Neuronal stem cell (in vitro differentiated cells): ENCODE measurements around the gene TSPAN7.

Experiments used
- DNase-seq: peaks from one replicate; pipeline ENCODE4 v3.0.0-alpha.2; 2013; ENCODE audit warnings: low spot score
- H2AFZ ChIP-seq: one replicate; pipeline ENCODE4 v1.6.1; 2013; ENCODE audit warnings: mild to moderate bottlenecking, low read length, inconsistent platforms
- H2AK5ac ChIP-seq: 2 replicates; pipeline ENCODE4 v1.6.1; 2013; ENCODE audit warnings: low read depth, mild to moderate bottlenecking, inconsistent platforms, low read length, moderate library complexity, mixed read lengths
- H2BK120ac ChIP-seq: 2 replicates; pipeline ENCODE4 v1.6.1; 2013; ENCODE audit warnings: low read depth, mild to moderate bottlenecking, inconsistent platforms, low read length, moderate library complexity, mixed read lengths
- H2BK12ac ChIP-seq: one replicate; pipeline ENCODE4 v1.6.1; 2013; ENCODE audit warnings: low read length, inconsistent platforms
- H2BK15ac ChIP-seq: 2 replicates; pipeline ENCODE4 v1.6.1; 2013; ENCODE audit warnings: mild to moderate bottlenecking, low read length, inconsistent platforms, mixed read lengths
- H2BK5ac ChIP-seq: one replicate; pipeline ENCODE4 v1.6.1; 2013; ENCODE audit warnings: inconsistent platforms, mild to moderate bottlenecking, low read length, moderate library complexity
- H3K14ac ChIP-seq: one replicate; pipeline ENCODE4 v1.6.1; 2013; ENCODE audit warnings: low read length, inconsistent platforms
- H3K18ac ChIP-seq: 2 replicates; pipeline ENCODE4 v1.6.1; 2013; ENCODE audit warnings: low read length, inconsistent platforms
- H3K23ac ChIP-seq: 2 replicates; pipeline ENCODE4 v1.6.1; 2013; ENCODE audit warnings: low read depth, mild to moderate bottlenecking, mixed read lengths, low read length, inconsistent platforms; ENCODE audit not compliant: poor library complexity
- H3K27ac ChIP-seq: replicated peaks from 3 replicates; pipeline ENCODE4 v1.5.1; 2013; ENCODE audit warnings: low read length, inconsistent platforms
- H3K27me3 ChIP-seq, 3 experiments: 2 replicates each; pipeline ENCODE4 v1.6.1; 2013; ENCODE audit warnings: low read length in 3 of 3, mild to moderate bottlenecking in 2 of 3, inconsistent platforms in 1 of 3, low read depth in 1 of 3, mixed read lengths in 1 of 3, moderate library complexity in 1 of 3; ENCODE audit not compliant: control insufficient read depth in 3 of 3, insufficient read depth in 3 of 3
- H3K36me3 ChIP-seq, 2 donors: replicated peaks in 1 of 2; 2 replicates each; pipeline ENCODE4 v1.6.1; 2013; ENCODE audit warnings: low read length in 2 of 2; ENCODE audit not compliant: control insufficient read depth in 2 of 2, insufficient read depth in 2 of 2
- H3K4ac ChIP-seq: 2 replicates; pipeline ENCODE4 v1.6.1; 2013; ENCODE audit warnings: inconsistent platforms, mild to moderate bottlenecking, low read length, moderate library complexity
- H3K4me1 ChIP-seq, 2 donors: 1 replicate in 1 of 2; 2 replicates in 1 of 2; pipeline ENCODE4 v1.6.1; 2013; ENCODE audit warnings: low read length in 2 of 2, low read depth in 1 of 2; ENCODE audit not compliant: control insufficient read depth in 2 of 2, insufficient read depth in 1 of 2
- H3K4me2 ChIP-seq: one replicate; pipeline ENCODE4 v1.6.1; 2013; ENCODE audit warnings: mild to moderate bottlenecking, low read length, inconsistent platforms; ENCODE audit not compliant: insufficient read depth, poor library complexity, severe bottlenecking
- H3K4me3 ChIP-seq, 2 donors: 2 replicates each; pipeline ENCODE4 v1.5.1; 2013; ENCODE audit warnings: low read length in 2 of 2, mild to moderate bottlenecking in 2 of 2, inconsistent platforms in 1 of 2, moderate library complexity in 1 of 2
- H3K79me1 ChIP-seq: one replicate; pipeline ENCODE4 v1.6.1; 2013; ENCODE audit warnings: low read depth, mild to moderate bottlenecking, inconsistent platforms, low read length, moderate library complexity
- H3K9ac ChIP-seq: one replicate; pipeline ENCODE4 v1.6.1; 2013; ENCODE audit warnings: mild to moderate bottlenecking, low read depth, low read length, inconsistent platforms; ENCODE audit not compliant: poor library complexity
- H3K9me3 ChIP-seq, 2 donors: replicated peaks in 1 of 2; 2 replicates each; pipeline versions ENCODE3 to v1.6.1; 2013; ENCODE audit warnings: low read length in 2 of 2, mild to moderate bottlenecking in 2 of 2, inconsistent platforms in 1 of 2, low read depth in 1 of 2, mixed read lengths in 1 of 2, moderate library complexity in 1 of 2; ENCODE audit not compliant: control insufficient read depth in 2 of 2, insufficient read depth in 1 of 2
- H4K8ac ChIP-seq: one replicate; pipeline ENCODE4 v1.6.1; 2013; ENCODE audit warnings: low read depth, mild to moderate bottlenecking, inconsistent platforms, low read length, moderate library complexity
- H4K91ac ChIP-seq: one replicate; pipeline ENCODE4 v1.6.1; 2013; ENCODE audit warnings: low read length, low read depth, mild to moderate bottlenecking, inconsistent platforms; ENCODE audit not compliant: poor library complexity
- WGBS, 2 donors: extraction: QIAGEN DNeasy Blood & Tissue Kit; methylation state at CpG; one replicate each; pipeline ENCODE4 v1.1.7; 2013; ENCODE audit warnings: missing lambda C conversion rate in 2 of 2, mixed read lengths in 1 of 2; ENCODE audit not compliant: insufficient read length in 2 of 2, insufficient replicate concordance in 1 of 2; ENCODE audit errors: extremely low coverage in 2 of 2; 5-methylcytosine and 5-hydroxymethylcytosine counted together

TSPAN7 gene

GRCh38 chrX:38599796-38600755, 38.7 kb downstream of the TSPAN7 start:
- no peak overlapping the region for H3K23ac ChIP-seq
- peak; percentile 4 for DNase-seq
- no peak overlapping the region for H3K9ac ChIP-seq
- H2BK15ac ChIP-seq, result no peak overlapping the region
- H2BK12ac ChIP-seq, result no peak overlapping the region
- peaks cover 0 to 3% of the 10 kb centered on the region in 2 donors for H3K4me1 ChIP-seq
- no peak overlapping the region for H3K4me3 ChIP-seq
- no CpG with 5 or more reads among the region's 3 CpGs for WGBS, 2 donors
- no peak overlapping the region for H3K27ac ChIP-seq
- no peak overlapping the region for H2AK5ac ChIP-seq
- H3K18ac ChIP-seq, result no peak overlapping the region
- H2AFZ ChIP-seq, result peak overlapping the region; percentile 1
- no peak overlapping the region for H2BK120ac ChIP-seq
- no peak overlapping the region for H4K8ac ChIP-seq
- H3K9me3 ChIP-seq, result no peaks in the 10 kb centered on the region
- no peak overlapping the region for H3K4ac ChIP-seq
- H3K27me3 ChIP-seq, result peaks cover 0 to 8% (median 0%) of the 10 kb centered on the region in 3 experiments
- no peak overlapping the region for H2BK5ac ChIP-seq
- H3K36me3 ChIP-seq, result no peaks in the 10 kb centered on the region
- H3K79me1 ChIP-seq, result no peaks in the 10 kb centered on the region
- H3K14ac ChIP-seq, result no peak overlapping the region
- no peak overlapping the region for H4K91ac ChIP-seq
- peak overlapping the region; percentile 25 for H3K4me2 ChIP-seq

- Histone ChIP-seq H3K4me3 (no peak overlapping the region), H4K91ac (no peak overlapping the region), H2BK5ac (no peak overlapping the region)
Measured at GRCh38 chrX:38601866-38602265, 40.5 kb downstream of the TSPAN7 start.

GRCh38 chrX:38606821-38607220, 45.5 kb downstream of the TSPAN7 start:
- no peaks in the 10 kb centered on the region for H3K79me1 ChIP-seq
- DNase-seq, result no peak
- no CpG with 5 or more reads among the region's 3 CpGs for WGBS, 2 donors

More at GRCh38 chrX:38601866-38602265, 40.5 kb downstream of the TSPAN7 start:
- Histone ChIP-seq H3K27me3 (no peaks in the 10 kb centered on the region), H2BK12ac (no peak overlapping the region), H3K9ac (no peak overlapping the region), H2AFZ (no peak overlapping the region), H3K18ac (peak overlapping the region; percentile 17), H2BK15ac (no peak overlapping the region), H3K9me3 (no peaks in the 10 kb centered on the region), H3K23ac (no peak overlapping the region), H3K27ac (no peak overlapping the region), H2BK120ac (no peak overlapping the region), H3K4me2 (no peak overlapping the region), H4K8ac (no peak overlapping the region), H3K4ac (no peak overlapping the region), H3K79me1 (no peaks in the 10 kb centered on the region), H3K36me3 (no peaks in the 10 kb centered on the region), H3K4me1 (peaks cover 0 to 3% of the 10 kb centered on the region in 2 donors), H3K14ac (no peak overlapping the region), H2AK5ac (no peak overlapping the region)
- no peak for DNase-seq

DNA sequence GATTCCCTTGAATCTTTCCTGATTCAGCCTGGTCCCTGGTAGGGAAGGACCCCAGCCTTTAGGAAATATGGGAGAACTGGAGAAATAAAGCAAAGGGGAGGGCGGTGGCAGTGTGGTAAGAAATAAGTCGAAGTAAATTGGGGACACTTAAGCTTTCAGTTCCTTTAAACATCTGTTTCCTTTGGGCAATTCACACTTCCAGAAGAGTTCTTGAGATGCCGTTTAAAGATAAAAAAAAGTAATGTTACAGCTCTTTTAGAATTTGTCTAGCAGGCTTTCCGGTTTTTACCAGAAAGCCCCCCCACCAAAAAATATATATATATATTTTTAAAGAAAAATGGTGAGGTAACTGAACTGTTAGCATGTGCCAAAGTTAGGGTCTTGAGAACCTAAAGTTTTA, 46.6 kb downstream of the TSPAN7 start:
- no peak overlapping the region for H3K4me3 ChIP-seq
- no peak overlapping the region for H3K4ac ChIP-seq
- no peak overlapping the region for H3K4me2 ChIP-seq
- no peak overlapping the region for H3K27ac ChIP-seq
- no peak overlapping the region for H2BK12ac ChIP-seq
- no peak overlapping the region for H2BK5ac ChIP-seq
- H2BK120ac ChIP-seq, result no peak overlapping the region
- no peak overlapping the region for H2BK15ac ChIP-seq
- WGBS, 2 donors, result no CpG with 5 or more reads among the region's 4 CpGs
- no peak overlapping the region for H3K9ac ChIP-seq
- no peaks in the 10 kb centered on the region for H3K79me1 ChIP-seq
- no peaks in the 10 kb centered on the region for H3K9me3 ChIP-seq
- H3K36me3 ChIP-seq, result no peaks in the 10 kb centered on the region
- no peak overlapping the region for H4K91ac ChIP-seq
- no peak overlapping the region for H2AK5ac ChIP-seq
- no peaks in the 10 kb centered on the region for H3K4me1 ChIP-seq
- no peak overlapping the region for H3K14ac ChIP-seq
- no peak overlapping the region for H3K18ac ChIP-seq
- H3K27me3 ChIP-seq, result no peaks in the 10 kb centered on the region
- H2AFZ ChIP-seq, result no peak overlapping the region
- DNase-seq, result no peak
- no peak overlapping the region for H4K8ac ChIP-seq
- H3K23ac ChIP-seq, result no peak overlapping the region

More at GRCh38 chrX:38606821-38607220, 45.5 kb downstream of the TSPAN7 start:
- no peak overlapping the region for H2BK12ac ChIP-seq
- no peak overlapping the region for H2BK120ac ChIP-seq
- H4K91ac ChIP-seq, result no peak overlapping the region
- no peak overlapping the region for H3K18ac ChIP-seq
- no peak overlapping the region for H2BK15ac ChIP-seq
- H2AFZ ChIP-seq, result no peak overlapping the region
- H3K27me3 ChIP-seq, result no peaks in the 10 kb centered on the region
- no peak overlapping the region for H3K4ac ChIP-seq
- no peak overlapping the region for H3K23ac ChIP-seq
- no peak overlapping the region for H3K4me2 ChIP-seq
- no peak overlapping the region for H4K8ac ChIP-seq
- H3K27ac ChIP-seq, result no peak overlapping the region
- H2AK5ac ChIP-seq, result no peak overlapping the region
- H3K36me3 ChIP-seq, result no peaks in the 10 kb centered on the region
- no peaks in the 10 kb centered on the region for H3K9me3 ChIP-seq
- no peak overlapping the region for H3K9ac ChIP-seq
- H2BK5ac ChIP-seq, result no peak overlapping the region
- no peak overlapping the region for H3K14ac ChIP-seq
- no peak overlapping the region for H3K4me3 ChIP-seq
- no peaks in the 10 kb centered on the region for H3K4me1 ChIP-seq
